Epithelial cell of prostate (primary cell): ENCODE data around the gene BRSK2.

Source experiments
- DNase-seq: peaks from one replicate; pipeline ENCODE4 v3.0.0-alpha.2; 2011; ENCODE audit warnings: low read depth, low spot score
- H3K27ac ChIP-seq: fragments of 450-650 bp; 2 replicates; pipeline ENCODE4 v1.5.1; 2017; ENCODE audit warnings: mild to moderate bottlenecking

Gene BRSK2

GRCh38 chr11:1475841-1476240 is 86.1 kb downstream of the BRSK2 start:
- no peak overlapping the region for H3K27ac ChIP-seq
- DNase-seq, result no peak

- H3K27ac ChIP-seq, result no peak overlapping the region
- DNase-seq, result no peak
Observed at GRCh38 chr11:1476940-1477736, 87.4 kb downstream of the BRSK2 start.

GRCh38 chr11:1478011-1478410 is 88.3 kb downstream of the BRSK2 start:
- H3K27ac ChIP-seq, result no peak overlapping the region
- no peak for DNase-seq

- H3K27ac ChIP-seq, result no peak overlapping the region
- no peak for DNase-seq
Observed at GRCh38 chr11:1478544-1478943, 88.8 kb downstream of the BRSK2 start.

GRCh38 chr11:1479006-1479677 is 89.4 kb downstream of the BRSK2 start:
- no peak overlapping the region for H3K27ac ChIP-seq
- DNase-seq, result no peak

GRCh38 chr11:1479678-1480118 is 90.0 kb downstream of the BRSK2 start:
- no peak for DNase-seq
- no peak overlapping the region for H3K27ac ChIP-seq

GRCh38 chr11:1480191-1480554 is 90.4 kb downstream of the BRSK2 start:
- H3K27ac ChIP-seq, result no peak overlapping the region
- no peak for DNase-seq

- no peak overlapping the region for H3K27ac ChIP-seq
- no peak for DNase-seq
Observed at GRCh38 chr11:1480555-1481482, 91.1 kb downstream of the BRSK2 start.

GRCh38 chr11:1481483-1481825 is 91.7 kb downstream of the BRSK2 start:
- H3K27ac ChIP-seq, result no peak overlapping the region
- no peak for DNase-seq

GRCh38 chr11:1481861-1482441 is 92.2 kb downstream of the BRSK2 start:
- no peak overlapping the region for H3K27ac ChIP-seq
- DNase-seq, result no peak

GRCh38 chr11:1482581-1483444 is 93.1 kb downstream of the BRSK2 start:
- DNase-seq, result no peak
- no peak overlapping the region for H3K27ac ChIP-seq

- no peak for DNase-seq
- no peak overlapping the region for H3K27ac ChIP-seq
Observed at GRCh38 chr11:1483445-1483961, 93.8 kb downstream of the BRSK2 start.

- H3K27ac ChIP-seq, result no peak overlapping the region
- no peak for DNase-seq
Observed at GRCh38 chr11:1484061-1484671, 94.4 kb downstream of the BRSK2 start.

- H3K27ac ChIP-seq, result no peak overlapping the region
- no peak for DNase-seq
Observed at GRCh38 chr11:1484695-1485503, 95.2 kb downstream of the BRSK2 start.

GRCh38 chr11:1485504-1485885 is 95.8 kb downstream of the BRSK2 start:
- no peak overlapping the region for H3K27ac ChIP-seq
- no peak for DNase-seq

GRCh38 chr11:1486054-1486825 is 96.5 kb downstream of the BRSK2 start, which contains the start of gene MOB2:
Gene MOB2, minus strand, starts transcription at chr11:1486779. Its CDS starts 223 bp downstream, at chr11:1486556.
- no peak within 1 kb of the TSS for H3K27ac ChIP-seq
- DNase-seq, result no peak

- no peak overlapping the region for H3K27ac ChIP-seq
- no peak for DNase-seq
Observed at GRCh38 chr11:1487091-1487850, 97.5 kb downstream of the BRSK2 start.
